Esophagus muscularis mucosa (tissue), 3 donors: ENCODE measurements around the gene ETV3L.

Experiments
- CTCF ChIP-seq, 3 experiments: fragments of 200-600 bp in 2 of 3; fragments of 450-650 bp in 1 of 3; sonication (generic) in 2 of 3; IDR thresholded peaks; one replicate each; pipeline ENCODE4 v1.5.1; 2017 to 2019; ENCODE audit warnings: antibody characterized with exemption in 3 of 3, mild to moderate bottlenecking in 2 of 3, moderate library complexity in 1 of 3
- POLR2A ChIP-seq: fragments of 450-650 bp; IDR thresholded peaks from one replicate; pipeline ENCODE4 v1.6.1; 2017; ENCODE audit warnings: antibody characterized with exemption, moderate library complexity, mild to moderate bottlenecking, low read depth
- POLR2AphosphoS5 ChIP-seq, 2 donors: sonication (generic); formaldehyde crosslinking; IDR thresholded peaks; one replicate each; pipeline ENCODE4 v1.6.1; 2017; ENCODE audit warnings: antibody characterized with exemption in 2 of 2

GRCh38 chr1:157044326-157044725 lies 55.3 kb downstream of the ETV3L start:
- TF ChIP-seq POLR2A = no peak
- no peak for TF ChIP-seq POLR2AphosphoS5 (IDR thresholded peaks at IDR 0.05)
- TF ChIP-seq CTCF (IDR thresholded peaks at IDR 0.05) = no peak
